Epidermal melanocyte (primary cell): ENCODE data around the gene FBN2.

Source experiments
- DNase-seq: peaks from one replicate; pipeline ENCODE4 v3.0.0; 2011; ENCODE audit warnings: low spot score; ENCODE audit not compliant: insufficient read length

The FBN2 gene

DNA sequence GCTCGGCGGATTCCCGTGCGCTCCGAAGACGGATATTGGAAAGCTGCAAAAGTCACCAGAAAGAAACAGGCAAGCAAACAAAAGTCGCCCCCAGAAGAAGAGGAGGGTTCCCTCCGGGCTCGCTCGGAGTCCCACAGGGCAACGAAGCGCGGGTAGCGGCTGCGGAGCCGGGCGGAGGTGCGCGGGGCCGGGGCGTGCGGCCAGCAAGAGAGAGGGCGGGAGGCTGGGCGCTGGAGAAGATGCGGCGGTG is at the start of gene FBN2:
FBN2 (minus strand) TSS at position 246 of the 250 bp plus-strand sequence. CDS start 642 bp downstream, outside the sequence.
- DNase-seq = no peak

GRCh38 chr5:128587275-128587674 is 49.2 kb upstream of the FBN2 start:
- DNase-seq = no peak

GRCh38 chr5:128586848-128587247 is 48.8 kb upstream of the FBN2 start:
- DNase-seq = no peak

DNA sequence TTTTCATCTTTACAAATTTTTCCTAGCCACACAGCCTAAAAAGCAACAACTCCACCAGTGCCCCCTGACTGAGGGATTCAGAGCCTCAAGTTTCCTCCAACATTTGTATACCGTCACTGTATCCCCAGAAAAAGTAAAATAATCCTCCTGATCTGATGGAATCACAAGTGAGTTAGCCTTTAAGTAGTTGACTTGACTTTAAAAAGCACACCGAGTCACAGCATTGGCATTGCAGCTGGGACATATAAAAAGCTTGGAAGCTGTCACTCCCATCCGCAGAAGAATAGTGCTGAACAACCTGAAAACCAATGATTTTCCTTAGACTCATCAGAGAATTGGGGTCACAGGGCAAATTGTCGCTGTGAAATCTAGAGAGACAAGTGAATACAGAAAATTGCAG is 41.6 kb upstream of the FBN2 start:
- no peak for DNase-seq

- DNase-seq = no peak
Observed at GRCh38 chr5:128579093-128579492, 41.0 kb upstream of the FBN2 start.

DNA sequence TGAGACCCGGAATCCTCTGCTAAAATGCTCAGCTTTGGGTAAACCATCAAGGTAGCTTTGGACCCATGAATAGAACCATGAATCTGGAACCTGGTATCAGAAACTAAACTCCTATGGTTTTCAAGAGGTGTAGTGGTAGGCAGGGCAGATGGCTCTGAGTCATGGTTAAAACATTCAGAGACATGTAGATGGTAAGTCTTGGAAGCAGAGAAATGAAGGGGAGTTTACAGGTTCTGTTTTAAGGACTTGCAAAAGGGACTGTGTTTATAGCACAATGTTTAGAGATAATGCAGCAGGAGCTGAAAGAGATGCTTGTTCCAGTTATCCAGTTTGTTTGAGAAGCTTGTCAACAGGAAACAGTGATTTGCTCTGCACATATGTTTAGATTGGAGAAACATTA is 36.0 kb upstream of the FBN2 start:
- DNase-seq = no peak

DNA sequence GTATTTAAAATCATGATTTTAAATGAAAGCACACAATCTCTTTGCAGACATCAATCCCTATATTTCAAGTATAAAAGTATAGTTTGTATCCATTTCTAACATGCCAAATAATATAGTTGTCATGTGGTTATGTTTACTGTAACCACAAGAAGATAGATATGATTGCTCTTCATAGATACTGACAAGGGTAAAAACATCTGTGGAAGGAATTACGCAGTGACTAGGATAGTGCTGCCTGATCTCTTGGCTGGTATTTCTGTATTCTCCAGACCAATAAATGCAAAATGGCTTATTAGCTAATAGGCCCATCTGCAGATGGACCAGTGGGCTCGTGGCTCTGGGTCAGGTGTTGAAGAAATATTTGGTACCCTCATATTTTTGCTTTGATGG is 34.9 kb upstream of the FBN2 start:
- DNase-seq = no peak

GRCh38 chr5:128572051-128572929 is 34.2 kb upstream of the FBN2 start:
- no peak for DNase-seq

- no peak for DNase-seq
Observed at GRCh38 chr5:128566178-128566577, 28.1 kb upstream of the FBN2 start.

DNA sequence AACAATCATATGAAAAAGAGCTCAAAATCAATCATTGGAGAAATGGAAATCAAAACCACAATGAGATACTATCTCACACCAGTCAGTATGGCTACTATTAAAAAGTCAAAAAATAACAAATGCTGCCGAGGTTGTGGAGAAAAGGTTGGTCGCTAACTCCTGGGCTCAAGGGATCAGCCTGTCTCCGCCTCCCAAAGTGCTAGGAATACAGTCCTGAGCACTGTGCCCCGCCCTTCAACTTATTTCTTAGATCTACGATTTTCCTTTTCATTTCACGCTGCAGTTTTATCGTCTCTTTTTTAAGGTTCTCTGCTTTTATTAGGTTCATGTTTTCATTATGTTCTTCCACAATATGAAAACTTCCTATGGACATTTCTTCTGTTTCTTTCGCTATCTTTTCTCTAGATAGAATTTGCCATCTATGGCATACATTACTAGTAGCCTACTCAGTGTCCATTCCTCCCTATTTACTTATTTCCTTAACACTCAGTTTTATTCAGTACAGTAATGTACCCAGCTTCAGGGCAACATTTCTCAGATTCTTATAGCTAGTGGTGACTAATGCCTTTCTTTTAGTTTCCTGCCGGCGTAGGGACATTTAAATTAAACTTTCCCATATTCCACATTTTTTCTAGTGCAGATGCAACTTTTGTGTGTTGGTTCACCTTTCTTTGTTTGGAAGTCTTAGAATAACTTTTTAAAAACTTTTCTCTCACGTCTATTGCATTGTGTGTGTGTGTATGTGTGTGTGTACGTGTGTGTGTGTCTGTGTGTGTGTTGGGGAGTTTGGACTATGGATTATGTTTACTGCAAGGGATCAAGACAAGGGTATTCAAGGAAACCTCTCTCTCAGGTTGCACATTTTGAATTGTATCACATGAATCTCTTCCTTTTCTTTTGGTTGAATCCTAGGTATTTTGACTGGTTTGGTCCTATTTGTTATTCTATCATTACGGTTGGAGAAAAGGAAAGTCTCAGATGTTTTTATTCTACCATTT is 21.6 kb upstream of the FBN2 start:
- no peak for DNase-seq

DNA sequence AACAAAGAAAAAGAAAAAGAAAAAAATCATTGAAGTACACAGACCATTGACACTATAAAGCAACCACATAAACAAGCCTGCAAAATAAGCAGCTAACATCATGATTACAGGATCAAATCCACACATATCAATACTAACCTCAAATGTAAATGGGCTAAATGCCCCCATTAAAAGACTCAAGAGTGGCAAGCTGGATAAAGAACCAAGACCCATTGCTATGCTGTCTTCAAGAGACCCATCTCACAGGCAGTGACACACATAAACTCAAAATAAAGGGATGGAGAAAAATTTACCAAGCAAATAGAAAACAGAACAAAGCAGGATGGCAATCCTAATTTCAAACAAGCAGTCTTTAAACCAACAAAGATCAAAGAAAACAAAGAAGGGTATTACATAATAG is 15.7 kb upstream of the FBN2 start:
- no peak for DNase-seq

DNA sequence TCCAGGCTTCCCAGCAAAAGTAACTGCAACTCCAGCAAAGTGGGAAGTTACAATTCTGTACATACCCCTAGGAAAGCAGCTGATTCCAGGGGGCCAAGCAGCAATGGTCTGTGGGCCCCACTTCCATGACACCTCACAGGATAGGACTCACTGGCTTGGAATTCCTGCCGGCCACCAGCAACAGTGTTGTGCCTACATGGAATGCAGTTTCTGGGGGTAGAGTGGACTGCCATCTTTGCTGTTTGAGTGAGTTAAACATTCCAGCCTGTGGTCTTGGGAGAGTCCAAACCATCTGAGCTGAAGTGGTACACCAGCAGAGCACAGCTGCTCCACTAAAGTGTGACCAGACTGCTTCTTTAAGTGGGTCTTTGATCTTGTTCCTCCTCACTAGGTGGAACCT is 13.4 kb upstream of the FBN2 start:
- DNase-seq = no peak

DNA sequence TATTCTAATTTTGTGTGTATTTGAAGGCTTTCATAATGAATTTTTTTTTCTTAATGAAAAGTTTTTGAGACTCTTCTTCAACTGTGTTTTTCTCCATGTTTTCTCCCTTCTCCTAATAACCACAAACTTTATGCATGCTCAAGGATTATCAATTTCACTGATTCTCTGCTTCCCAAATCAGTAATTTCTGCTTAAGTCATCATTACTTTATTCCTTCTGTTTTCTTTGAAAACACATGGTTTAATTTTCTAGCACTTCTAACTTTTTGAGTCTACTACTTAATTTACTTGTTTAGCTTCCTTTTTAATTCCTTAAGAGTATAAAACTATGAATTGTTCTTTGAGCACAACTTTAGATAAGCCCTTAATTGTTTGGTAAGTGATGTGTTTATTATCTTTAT is 11.5 kb upstream of the FBN2 start:
- no peak for DNase-seq

DNA sequence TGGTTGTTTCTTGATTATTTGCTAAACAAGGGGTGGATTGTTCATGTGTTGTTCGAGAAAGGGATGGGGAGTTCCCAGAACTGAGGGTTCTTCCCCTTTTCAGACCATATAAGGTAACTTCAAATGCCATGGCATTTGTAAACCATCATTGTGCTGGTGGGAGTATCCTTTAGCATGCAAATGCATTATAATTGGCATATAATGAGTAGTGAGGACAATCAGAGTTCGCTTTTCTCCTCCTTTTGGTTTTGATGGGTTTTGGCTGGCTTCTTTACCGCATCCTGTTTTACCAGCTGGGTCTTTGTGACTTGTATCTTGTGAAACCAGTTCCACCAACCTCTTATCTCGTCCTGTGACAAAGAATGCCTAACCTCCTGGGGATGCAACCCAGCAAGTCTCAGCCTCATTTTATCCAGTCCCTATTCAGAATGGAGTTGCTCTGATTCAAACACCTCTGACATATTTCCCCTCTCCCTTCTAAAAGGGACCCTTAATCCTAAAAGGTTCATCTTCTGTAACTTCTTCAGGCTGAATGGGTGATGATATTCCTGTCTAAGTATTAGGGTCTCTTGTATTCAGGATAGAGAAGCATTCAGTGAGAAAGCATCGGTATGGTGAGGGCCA is 8.7 kb upstream of the FBN2 start:
- no peak for DNase-seq

GRCh38 chr5:128541385-128541784 is 3.3 kb upstream of the FBN2 start:
- DNase-seq = no peak

DNA sequence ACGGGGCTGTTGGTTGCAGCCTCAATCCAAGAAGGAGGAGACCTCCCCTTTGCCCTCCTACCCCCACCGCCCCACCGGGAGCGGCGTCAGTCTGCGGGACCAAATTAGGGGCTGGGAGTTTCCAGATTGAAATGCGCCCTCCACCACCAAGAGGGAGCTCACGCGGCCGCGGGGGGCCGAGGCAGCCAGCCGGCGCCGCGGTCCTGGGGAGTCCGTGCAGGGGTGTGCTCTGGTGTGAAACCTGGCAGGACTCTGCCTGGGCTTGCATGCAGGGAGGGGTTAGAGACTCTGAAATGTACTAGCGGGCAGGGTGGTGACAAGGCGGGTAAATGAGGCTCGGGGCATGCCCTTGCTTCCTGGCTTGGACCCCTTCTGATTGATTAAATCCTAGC is 989 bp upstream of the FBN2 start:
- no peak for DNase-seq

- DNase-seq = no peak
Observed at GRCh38 chr5:128538250-128539037, 399 bp upstream of the FBN2 start.

- no peak for DNase-seq
Observed at GRCh38 chr5:128537221-128537999, 635 bp downstream of the FBN2 start.

DNA sequence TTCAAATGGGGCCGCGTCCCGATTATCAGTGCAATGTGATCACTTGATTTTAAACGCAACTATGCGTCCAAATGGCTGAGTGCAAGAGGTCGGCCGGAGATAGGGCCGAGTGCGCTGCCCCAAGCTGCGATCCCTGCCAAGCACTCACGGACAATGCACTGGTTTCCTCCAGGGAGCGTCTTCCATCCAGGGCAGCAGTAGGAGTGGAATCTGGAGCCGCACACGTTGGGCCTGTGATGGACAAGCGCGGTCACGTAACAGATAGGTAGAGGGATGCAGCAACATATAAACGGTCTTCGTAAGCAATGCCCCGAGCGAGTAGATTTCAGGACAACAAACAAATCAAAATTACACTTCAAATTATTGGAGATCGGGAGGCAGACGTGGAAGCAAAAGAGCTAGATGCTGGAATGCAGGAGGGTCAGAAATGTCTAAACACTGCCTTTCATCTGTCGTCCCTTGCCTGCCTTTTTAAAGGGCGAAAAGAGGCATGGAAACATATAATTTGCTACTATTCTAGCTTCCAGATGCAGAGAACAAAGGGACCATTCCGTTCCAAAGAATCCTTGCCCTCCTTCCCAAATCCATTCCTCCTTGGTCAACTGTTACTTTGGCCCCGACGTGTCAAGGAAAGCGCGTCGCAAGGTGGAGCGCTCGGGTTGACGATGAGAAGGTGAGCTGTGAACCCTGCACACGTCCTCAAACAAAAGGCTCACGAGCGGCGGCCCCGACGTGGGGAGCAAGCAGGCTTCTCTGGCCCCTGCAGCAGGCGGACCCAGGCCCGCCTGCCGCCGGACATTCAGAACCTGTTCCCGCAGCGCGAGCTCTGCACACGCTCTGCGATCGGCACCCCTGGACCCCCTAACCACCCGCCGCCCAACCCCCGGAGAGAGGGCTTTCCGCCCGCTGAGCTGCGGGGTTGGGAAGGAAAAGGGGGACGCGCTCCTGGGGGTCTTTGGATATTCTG is 1.5 kb downstream of the FBN2 start:
- no peak for DNase-seq
